ENCODE data around the gene FAM13B. TPM values are rescaled to one million over a fixed set of nuclear protein-coding genes. Genes with fewer than 3 reads are reported as not detected.
"Not testable (repeated sequence)": the region's sequence is repeated elsewhere in the genome, so short reads cannot be mapped to it uniquely, and the experiment has no call there.

Gene FAM13B
- total and polyA plus RNA-seq, 2 donors, result 16.9 to 17.4 TPM

DNA sequence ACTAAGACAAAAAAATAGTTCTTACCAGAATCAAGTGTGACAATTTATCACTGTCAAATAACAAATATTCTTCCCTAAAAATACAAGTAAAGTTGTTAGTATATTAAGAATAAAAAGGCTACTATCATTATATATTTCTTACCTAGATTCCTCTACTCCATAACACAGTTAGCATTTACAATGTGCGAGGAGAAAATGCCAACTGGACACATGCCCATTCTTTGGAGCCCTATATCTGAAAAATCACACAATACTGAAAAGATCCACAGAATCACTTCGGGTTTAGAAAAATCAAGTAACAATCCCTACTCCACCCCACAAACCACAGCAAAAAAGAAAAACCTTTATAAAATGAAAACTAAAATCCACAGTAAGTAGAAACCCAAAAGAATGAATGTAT lies 72.7 kb downstream of the FAM13B start:
- H3K4me3 ChIP-seq (ENCODE audit: low read length in 2 of 2), result no peak overlapping the region
- WGBS, result 96% methylated on average over 2 of the region's 2 CpGs
- H3K36me3 ChIP-seq (ENCODE audit: control insufficient read depth in 2 of 2, insufficient read depth in 2 of 2, low read length in 1 of 2), result peaks cover 18 to 54% of the 10 kb centered on the region in 2 donors
- no peaks in the 10 kb centered on the region for H3K4me1 ChIP-seq (ENCODE audit: control insufficient read depth in 2 of 2, insufficient read depth in 2 of 2, low read length in 2 of 2)
- no peaks in the 10 kb centered on the region for H3K27me3 ChIP-seq (ENCODE audit: control insufficient read depth in 2 of 2, insufficient read depth in 1 of 2, low read length in 1 of 2)
- no peak for DNase-seq (ENCODE audit: low read depth in 6 of 9, low spot score in 9 of 9)
- H3K9me3 ChIP-seq (ENCODE audit: control insufficient read depth in 2 of 2, insufficient read depth in 1 of 2, low read length in 1 of 2), result no peaks in the 10 kb centered on the region
- no peak overlapping the region for H3K27ac ChIP-seq (ENCODE audit: low read depth in 1 of 2, low read length in 1 of 2)

DNA sequence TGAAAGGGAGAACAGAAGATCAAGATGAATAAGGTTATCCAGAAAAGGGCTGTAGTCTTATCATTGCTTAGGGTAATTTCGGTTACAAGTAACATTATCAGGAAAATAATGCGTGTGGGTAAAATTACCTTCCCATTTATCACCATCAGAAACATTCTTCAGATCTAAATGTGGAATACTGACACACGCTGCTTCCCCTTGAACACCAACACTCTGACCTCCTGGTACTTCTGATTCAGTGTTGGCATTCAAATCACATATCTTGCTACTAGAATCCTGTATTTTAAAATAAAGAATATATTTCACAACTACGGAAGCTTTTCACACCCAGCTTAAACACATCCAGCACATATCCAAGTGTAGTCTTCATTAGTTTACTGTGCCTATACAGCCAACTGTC lies 73.4 kb downstream of the FAM13B start:
- H3K9me3 ChIP-seq (ENCODE audit: control insufficient read depth in 2 of 2, insufficient read depth in 1 of 2, low read length in 1 of 2), result no peaks in the 10 kb centered on the region
- no peak overlapping the region for H3K4me3 ChIP-seq (ENCODE audit: low read length in 2 of 2)
- DNase-seq (ENCODE audit: low read depth in 6 of 9, low spot score in 9 of 9), result no peak
- H3K27ac ChIP-seq (ENCODE audit: low read depth in 1 of 2, low read length in 1 of 2), result no peak overlapping the region
- peaks cover 17 to 56% of the 10 kb centered on the region in 2 donors for H3K36me3 ChIP-seq (ENCODE audit: control insufficient read depth in 2 of 2, insufficient read depth in 2 of 2, low read length in 1 of 2)
- H3K4me1 ChIP-seq (ENCODE audit: control insufficient read depth in 2 of 2, insufficient read depth in 2 of 2, low read length in 2 of 2), result no peaks in the 10 kb centered on the region
- no peaks in the 10 kb centered on the region for H3K27me3 ChIP-seq (ENCODE audit: control insufficient read depth in 2 of 2, insufficient read depth in 1 of 2, low read length in 1 of 2)
- WGBS, result 97% methylated on average over 4 of the region's 4 CpGs

DNA sequence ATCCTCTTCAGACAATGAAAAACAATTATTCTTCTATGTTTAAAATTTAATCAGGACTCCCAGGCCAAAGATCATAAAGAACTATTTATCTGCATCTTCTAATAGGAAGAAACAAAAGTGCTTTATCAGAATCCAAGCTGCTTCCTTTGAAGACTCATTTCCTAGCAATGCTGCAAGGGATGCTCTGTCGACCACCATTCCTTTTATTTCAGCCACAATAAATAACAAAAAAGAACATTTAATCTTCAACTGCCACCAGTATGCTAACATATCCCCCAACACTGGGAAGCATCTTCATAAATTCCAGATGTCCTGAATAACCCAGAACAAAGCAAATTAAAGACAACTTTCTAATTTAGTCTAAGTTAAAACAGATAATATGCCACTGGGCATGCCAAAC lies 74.9 kb downstream of the FAM13B start:
- 82% methylated on average over 1 of the region's 1 CpG for WGBS
- no peaks in the 10 kb centered on the region for H3K4me1 ChIP-seq (ENCODE audit: control insufficient read depth in 2 of 2, insufficient read depth in 2 of 2, low read length in 2 of 2)
- H3K36me3 ChIP-seq (ENCODE audit: control insufficient read depth in 2 of 2, insufficient read depth in 2 of 2, low read length in 1 of 2), result peaks cover 18 to 56% of the 10 kb centered on the region in 2 donors
- DNase-seq (ENCODE audit: low read depth in 6 of 9, low spot score in 9 of 9), result no peak
- no peaks in the 10 kb centered on the region for H3K27me3 ChIP-seq (ENCODE audit: control insufficient read depth in 2 of 2, insufficient read depth in 1 of 2, low read length in 1 of 2)
- no peak overlapping the region for H3K4me3 ChIP-seq (ENCODE audit: low read length in 2 of 2)
- no peaks in the 10 kb centered on the region for H3K9me3 ChIP-seq (ENCODE audit: control insufficient read depth in 2 of 2, insufficient read depth in 1 of 2, low read length in 1 of 2)
- H3K27ac ChIP-seq (ENCODE audit: low read depth in 1 of 2, low read length in 1 of 2), result no peak overlapping the region

DNA sequence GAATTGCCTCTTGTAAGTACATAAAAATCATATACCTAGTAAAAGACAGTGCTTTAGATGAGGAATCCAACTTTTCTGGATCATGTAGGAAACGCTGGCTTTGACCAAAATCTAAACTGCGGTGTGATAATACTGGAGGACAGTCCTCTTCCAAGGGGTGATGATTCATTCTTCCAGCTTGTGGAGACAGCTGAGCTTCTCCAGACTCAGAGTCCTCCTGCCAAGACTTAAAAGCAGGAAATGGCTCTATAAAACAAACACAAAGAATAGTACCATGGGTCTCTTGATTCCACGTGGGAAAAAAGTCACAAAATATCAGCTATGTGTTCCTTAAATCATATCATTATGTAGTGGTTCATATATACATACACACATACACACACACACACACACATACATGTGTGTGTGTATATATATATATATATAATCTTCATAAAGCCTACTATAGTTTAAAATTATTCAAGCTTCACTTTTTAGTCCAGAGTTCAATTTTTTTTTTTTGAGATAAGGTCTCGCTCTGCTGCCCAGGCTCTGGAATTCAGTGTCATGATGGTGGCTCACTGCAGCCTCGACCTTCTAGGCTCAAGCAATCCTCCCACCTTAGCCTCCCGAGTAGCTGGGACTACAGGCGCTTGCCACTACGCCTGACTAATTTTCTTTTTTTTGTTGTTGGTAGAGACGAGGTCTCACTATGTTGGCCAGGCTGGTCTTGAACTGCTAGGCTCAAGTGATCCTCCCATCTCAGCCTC lies 78.6 kb downstream of the FAM13B start:
- H3K27me3 ChIP-seq (ENCODE audit: control insufficient read depth in 2 of 2, insufficient read depth in 1 of 2, low read length in 1 of 2), result no peaks in the 10 kb centered on the region
- H3K4me1 ChIP-seq (ENCODE audit: control insufficient read depth in 2 of 2, insufficient read depth in 2 of 2, low read length in 2 of 2), result no peaks in the 10 kb centered on the region
- no peak overlapping the region for H3K27ac ChIP-seq (ENCODE audit: low read depth in 1 of 2, low read length in 1 of 2)
- H3K4me3 ChIP-seq (ENCODE audit: low read length in 2 of 2), result no peak overlapping the region
- 96% methylated on average over 9 of the region's 9 CpGs for WGBS
- no peaks in the 10 kb centered on the region for H3K9me3 ChIP-seq (ENCODE audit: control insufficient read depth in 2 of 2, insufficient read depth in 1 of 2, low read length in 1 of 2)
- peaks cover 32 to 56% of the 10 kb centered on the region in 2 donors for H3K36me3 ChIP-seq (ENCODE audit: control insufficient read depth in 2 of 2, insufficient read depth in 2 of 2, low read length in 1 of 2)
- no peak for DNase-seq (ENCODE audit: low read depth in 6 of 9, low spot score in 9 of 9)

DNA sequence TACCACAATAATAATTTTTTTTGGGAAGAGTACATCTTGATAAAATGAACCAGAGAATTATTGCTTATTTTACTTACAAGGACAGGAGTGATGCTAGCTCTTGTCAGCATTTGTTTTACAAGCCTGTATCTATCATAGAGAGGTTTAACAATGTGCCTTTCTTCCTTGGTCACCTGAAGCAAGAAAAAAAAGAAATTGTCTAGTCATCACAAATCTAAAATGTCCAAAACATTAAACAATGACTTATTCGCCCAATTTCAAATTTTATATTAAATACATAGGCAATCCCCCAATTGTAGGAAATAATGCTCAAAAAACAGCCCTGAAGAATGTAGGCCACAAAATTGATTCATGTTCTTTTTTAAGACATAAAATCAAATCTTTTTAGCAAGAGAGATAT lies 87.1 kb downstream of the FAM13B start:
- no peak overlapping the region for H3K4me3 ChIP-seq (ENCODE audit: low read length in 2 of 2)
- DNase-seq (ENCODE audit: low read depth in 6 of 9, low spot score in 9 of 9), result no peak
- no peaks in the 10 kb centered on the region for H3K4me1 ChIP-seq (ENCODE audit: control insufficient read depth in 2 of 2, insufficient read depth in 2 of 2, low read length in 2 of 2)
- peaks cover 39 to 85% of the 10 kb centered on the region in 2 donors for H3K36me3 ChIP-seq (ENCODE audit: control insufficient read depth in 2 of 2, insufficient read depth in 2 of 2, low read length in 1 of 2)
- no peaks in the 10 kb centered on the region for H3K27me3 ChIP-seq (ENCODE audit: control insufficient read depth in 2 of 2, insufficient read depth in 1 of 2, low read length in 1 of 2)
- no peaks in the 10 kb centered on the region for H3K9me3 ChIP-seq (ENCODE audit: control insufficient read depth in 2 of 2, insufficient read depth in 1 of 2, low read length in 1 of 2)
- 97% methylated on average over 1 of the region's 1 CpG for WGBS
- no peak overlapping the region for H3K27ac ChIP-seq (ENCODE audit: low read depth in 1 of 2, low read length in 1 of 2)

DNA sequence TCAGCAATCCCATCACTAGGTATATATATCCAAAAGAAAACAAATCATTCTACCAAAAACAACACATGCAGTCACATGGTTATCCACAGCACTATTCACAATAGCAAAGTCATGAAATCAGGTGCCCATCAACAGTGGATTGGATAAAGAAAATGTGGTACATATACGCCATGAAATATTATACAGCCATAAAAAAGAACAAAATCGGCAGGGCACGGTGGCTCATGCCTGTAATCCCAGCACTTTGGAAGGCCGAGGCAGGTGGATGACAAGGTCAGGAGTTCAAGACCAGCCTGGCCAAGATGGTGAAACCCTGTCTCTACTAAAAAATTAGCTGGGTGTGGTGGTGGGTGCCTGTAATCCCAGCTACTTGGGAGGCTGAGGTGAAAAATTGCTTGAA lies 88.6 kb downstream of the FAM13B start:
- not testable (repeated sequence) for H3K4me3 ChIP-seq (ENCODE audit: low read length in 2 of 2); H3K27me3 ChIP-seq (ENCODE audit: control insufficient read depth in 2 of 2, insufficient read depth in 1 of 2, low read length in 1 of 2); H3K9me3 ChIP-seq (ENCODE audit: control insufficient read depth in 2 of 2, insufficient read depth in 1 of 2, low read length in 1 of 2); H3K4me1 ChIP-seq (ENCODE audit: control insufficient read depth in 2 of 2, insufficient read depth in 2 of 2, low read length in 2 of 2); DNase-seq (ENCODE audit: low read depth in 6 of 9, low spot score in 9 of 9); H3K27ac ChIP-seq (ENCODE audit: low read depth in 1 of 2, low read length in 1 of 2)
- WGBS, result 98% methylated on average over 4 of the region's 4 CpGs
- H3K36me3 ChIP-seq (ENCODE audit: control insufficient read depth in 2 of 2, insufficient read depth in 2 of 2, low read length in 1 of 2), result peaks cover 35 to 87% of the 10 kb centered on the region in 2 donors

DNA sequence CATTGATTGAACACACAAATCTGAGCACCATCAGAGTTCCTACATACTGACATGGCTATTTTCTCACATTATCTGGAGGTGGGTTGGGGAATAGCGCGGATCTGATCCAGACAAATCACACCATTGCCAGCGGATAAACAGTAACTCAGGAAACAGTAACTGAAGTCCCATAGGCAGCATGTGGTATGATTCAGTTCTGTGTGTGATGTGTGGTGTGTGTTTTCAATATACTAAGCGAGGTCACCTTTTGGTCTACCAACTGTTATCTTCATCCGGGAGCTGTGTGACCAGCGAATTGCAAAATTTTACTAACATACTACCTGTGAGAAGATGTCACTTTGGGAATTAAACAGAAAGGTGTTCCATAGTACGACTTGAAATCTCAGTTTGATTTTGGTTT lies 93.5 kb downstream of the FAM13B start:
- no peak overlapping the region for H3K27ac ChIP-seq (ENCODE audit: low read depth in 1 of 2, low read length in 1 of 2)
- H3K4me1 ChIP-seq (ENCODE audit: control insufficient read depth in 2 of 2, insufficient read depth in 2 of 2, low read length in 2 of 2), result no peaks in the 10 kb centered on the region
- no peaks in the 10 kb centered on the region for H3K9me3 ChIP-seq (ENCODE audit: control insufficient read depth in 2 of 2, insufficient read depth in 1 of 2, low read length in 1 of 2)
- WGBS, result 91% methylated on average over 7 of the region's 7 CpGs
- no peaks in the 10 kb centered on the region for H3K27me3 ChIP-seq (ENCODE audit: control insufficient read depth in 2 of 2, insufficient read depth in 1 of 2, low read length in 1 of 2)
- DNase-seq (ENCODE audit: low read depth in 6 of 9, low spot score in 9 of 9), result no peak
- no peak overlapping the region for H3K4me3 ChIP-seq (ENCODE audit: low read length in 2 of 2)
- peaks cover 24 to 74% of the 10 kb centered on the region in 2 donors for H3K36me3 ChIP-seq (ENCODE audit: control insufficient read depth in 2 of 2, insufficient read depth in 2 of 2, low read length in 1 of 2)

DNA sequence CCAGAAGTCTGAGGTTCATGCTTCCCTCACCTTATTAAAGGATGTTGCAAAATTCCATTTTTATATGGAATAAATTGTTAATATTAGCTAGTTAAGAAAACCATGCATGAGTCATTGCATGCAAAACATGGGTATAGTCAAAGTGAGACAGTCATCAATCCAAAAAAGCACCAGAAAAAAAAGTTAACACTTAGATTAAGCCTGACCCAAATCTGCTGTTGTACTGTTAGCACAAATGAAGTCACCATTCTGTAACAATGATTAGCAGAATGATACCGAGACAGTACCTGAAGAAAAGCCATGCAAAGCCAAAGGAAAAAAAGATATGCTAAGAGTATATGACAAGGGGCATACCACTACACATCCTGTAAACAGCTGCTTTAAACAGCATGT lies 94.1 kb downstream of the FAM13B start:
- H3K36me3 ChIP-seq (ENCODE audit: control insufficient read depth in 2 of 2, insufficient read depth in 2 of 2, low read length in 1 of 2), result peaks cover 24 to 68% of the 10 kb centered on the region in 2 donors
- 94% methylated on average over 1 of the region's 1 CpG for WGBS
- DNase-seq (ENCODE audit: low read depth in 6 of 9, low spot score in 9 of 9), result no peak

DNA sequence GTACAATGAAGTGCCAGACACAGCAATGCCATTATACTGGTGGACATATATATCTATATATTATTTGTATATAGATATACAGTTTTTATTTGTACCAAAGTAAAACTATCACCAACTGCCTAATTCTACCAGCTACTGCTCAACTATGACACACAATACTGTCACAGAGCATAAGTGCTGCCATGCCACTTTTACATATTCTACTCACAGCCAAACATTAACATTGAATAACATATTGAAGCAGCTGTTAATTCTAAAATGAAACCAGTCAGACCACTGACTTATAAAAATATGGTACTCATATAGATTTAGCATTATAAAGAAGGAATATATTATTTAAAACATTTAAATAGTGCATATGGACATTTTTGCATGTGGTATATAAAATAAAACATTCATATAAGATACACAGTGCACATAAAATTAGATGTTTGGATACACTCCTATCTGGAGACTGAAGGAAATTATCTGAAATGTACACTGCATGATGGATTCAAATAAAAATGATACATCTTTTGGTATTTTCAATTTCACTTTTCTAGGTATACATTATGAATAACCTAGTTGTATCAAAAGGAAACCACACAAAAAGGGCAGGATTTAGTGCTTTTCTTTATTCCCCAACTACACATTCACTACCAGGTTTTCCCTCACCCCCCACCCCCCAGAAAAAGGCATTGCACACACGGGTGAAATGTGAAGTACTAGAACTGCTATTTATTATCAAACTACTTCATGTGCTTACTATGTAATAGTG lies 94.7 kb downstream of the FAM13B start:
- DNase-seq (ENCODE audit: low read depth in 6 of 9, low spot score in 9 of 9), result no peak
- H3K4me1 ChIP-seq (ENCODE audit: control insufficient read depth in 2 of 2, insufficient read depth in 2 of 2, low read length in 2 of 2), result no peaks in the 10 kb centered on the region
- H3K36me3 ChIP-seq (ENCODE audit: control insufficient read depth in 2 of 2, insufficient read depth in 2 of 2, low read length in 1 of 2), result peaks cover 24 to 64% of the 10 kb centered on the region in 2 donors
- no peaks in the 10 kb centered on the region for H3K9me3 ChIP-seq (ENCODE audit: control insufficient read depth in 2 of 2, insufficient read depth in 1 of 2, low read length in 1 of 2)
- H3K4me3 ChIP-seq (ENCODE audit: low read length in 2 of 2), result no peak overlapping the region
- peak overlapping the region in 1 of 2 donors; percentile 33 for H3K27ac ChIP-seq (ENCODE audit: low read depth in 1 of 2, low read length in 1 of 2)
- WGBS, result 90% methylated on average over 1 of the region's 1 CpG
- no peaks in the 10 kb centered on the region for H3K27me3 ChIP-seq (ENCODE audit: control insufficient read depth in 2 of 2, insufficient read depth in 1 of 2, low read length in 1 of 2)

More for the DNA sequence above, 94.1 kb downstream of the FAM13B start:
- H3K9me3 ChIP-seq (ENCODE audit: control insufficient read depth in 2 of 2, insufficient read depth in 1 of 2, low read length in 1 of 2), result no peaks in the 10 kb centered on the region
- no peaks in the 10 kb centered on the region for H3K27me3 ChIP-seq (ENCODE audit: control insufficient read depth in 2 of 2, insufficient read depth in 1 of 2, low read length in 1 of 2)
- peak overlapping the region in 1 of 2 donors; percentile 33 for H3K27ac ChIP-seq (ENCODE audit: low read depth in 1 of 2, low read length in 1 of 2)
- H3K4me1 ChIP-seq (ENCODE audit: control insufficient read depth in 2 of 2, insufficient read depth in 2 of 2, low read length in 2 of 2), result no peaks in the 10 kb centered on the region
- H3K4me3 ChIP-seq (ENCODE audit: low read length in 2 of 2), result no peak overlapping the region

Data from thymus (tissue), 11 donors.